IPS-NIHi7 (cell line): ENCODE data around the gene OLFML2B.

Experiments used
- DNase-seq: peaks from one replicate; pipeline ENCODE4 v3.0.0; 2012; ENCODE audit warnings: mixed read lengths; ENCODE audit errors: extremely low spot score

Gene OLFML2B

GRCh38 chr1:161945306-161946060 lies 78.2 kb downstream of the OLFML2B start:
- no peak for DNase-seq

GRCh38 chr1:161944381-161944780 lies 79.3 kb downstream of the OLFML2B start:
- DNase-seq: no peak

- DNase-seq: no peak
Measured at GRCh38 chr1:161943737-161944136, 79.9 kb downstream of the OLFML2B start.

DNA sequence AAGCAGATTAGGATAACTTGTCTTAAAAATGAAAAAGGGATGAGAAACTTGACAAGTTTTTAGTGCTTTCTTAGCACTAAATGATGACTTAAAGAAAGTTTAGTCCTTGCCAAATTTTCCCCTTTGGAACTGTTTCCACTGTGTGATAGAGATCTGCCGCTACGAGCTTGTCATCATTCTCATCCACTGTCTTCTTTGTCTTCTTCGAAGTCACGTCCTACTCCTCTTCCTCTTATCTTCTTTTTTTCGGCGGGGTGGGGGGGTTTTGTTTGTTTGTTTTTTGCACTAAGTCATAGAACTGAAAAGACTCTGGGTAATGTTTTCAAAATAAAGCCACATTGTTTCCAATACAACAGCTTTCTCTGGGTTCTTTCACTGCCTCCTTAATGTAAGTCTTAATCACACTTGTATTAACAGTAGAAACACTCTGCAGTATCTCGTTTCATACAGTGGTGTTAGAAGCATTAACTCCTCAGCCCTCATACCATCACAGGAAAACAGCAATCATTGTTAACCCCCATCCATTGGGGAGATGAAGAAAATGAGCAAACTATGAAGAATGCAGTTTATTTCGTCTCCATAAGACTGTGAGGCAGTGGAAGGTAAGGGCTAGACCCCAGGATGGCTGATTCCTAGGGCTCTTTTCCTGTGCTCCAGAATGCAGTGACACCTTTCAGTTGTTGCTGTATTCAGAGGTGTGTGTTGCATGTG lies 81.8 kb downstream of the OLFML2B start:
- DNase-seq: no peak

DNA sequence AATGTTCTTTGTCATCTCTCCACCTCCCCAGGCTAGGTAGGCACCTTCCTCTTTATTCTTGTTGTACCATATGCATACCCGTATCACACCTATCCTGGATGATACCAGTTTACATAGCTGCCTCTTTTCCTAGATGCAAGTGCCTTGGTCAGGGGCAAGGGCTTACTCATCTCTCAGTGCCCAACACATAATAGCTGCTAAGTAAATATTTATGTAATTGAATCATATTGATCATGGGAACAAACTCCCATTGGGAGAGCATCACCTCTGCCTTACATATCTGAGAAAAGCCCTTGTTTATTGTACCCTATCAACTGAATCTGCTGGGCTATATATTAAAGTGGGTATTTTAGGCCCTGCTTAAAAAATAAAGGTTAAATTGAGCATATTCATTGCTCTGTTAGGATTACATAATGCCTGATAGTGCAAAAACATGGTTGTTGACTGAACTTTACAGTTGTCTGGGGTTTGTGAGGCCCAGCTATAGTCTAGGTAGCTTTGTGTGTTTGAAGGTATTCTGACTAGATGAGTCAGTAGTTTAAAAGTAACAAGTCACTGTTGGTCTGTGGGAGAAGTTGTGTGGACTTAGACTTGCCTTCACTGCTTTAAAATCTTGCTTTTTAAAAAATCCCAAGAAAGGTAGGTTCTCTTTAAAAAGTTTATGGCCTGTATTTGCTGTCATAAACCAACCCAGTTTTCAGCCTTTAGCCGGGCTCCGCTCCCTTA lies 82.6 kb downstream of the OLFML2B start:
- DNase-seq: no peak

DNA sequence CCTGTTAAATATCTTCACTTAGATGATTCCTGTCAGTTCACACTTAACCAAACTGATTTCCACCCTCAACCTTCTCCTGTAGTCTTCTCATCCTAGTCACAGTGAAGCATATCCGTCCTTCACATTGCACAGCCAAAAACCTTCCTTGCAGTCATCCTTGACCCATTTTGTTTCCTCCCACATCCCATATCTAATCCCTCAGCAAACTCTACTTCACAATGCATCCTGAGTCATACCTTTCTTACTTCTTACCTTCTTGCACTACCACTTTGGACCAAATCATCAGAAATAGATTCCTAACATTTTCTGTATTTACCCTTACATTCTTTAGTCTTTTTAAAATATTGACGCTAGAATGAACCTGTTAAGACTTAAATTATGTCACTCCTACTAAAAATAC lies 86.9 kb downstream of the OLFML2B start:
- DNase-seq: no peak

- no peak for DNase-seq
Measured at GRCh38 chr1:161935264-161935663, 88.4 kb downstream of the OLFML2B start.

GRCh38 chr1:161933592-161934588 lies 89.8 kb downstream of the OLFML2B start:
- no peak for DNase-seq
